Ectodermal cell (in vitro differentiated cells): ENCODE measurements around the gene CHCHD3.

ENCODE experiments used
- H3K27ac ChIP-seq: 2 replicates; pipeline ENCODE4 v1.7.0; 2013; ENCODE audit warnings: mild to moderate bottlenecking, low read depth, low read length; ENCODE audit not compliant: insufficient read depth, poor library complexity, severe bottlenecking
- H3K27me3 ChIP-seq: 2 replicates; pipeline ENCODE4 v1.7.0; 2013; ENCODE audit warnings: mild to moderate bottlenecking, low read length; ENCODE audit not compliant: insufficient read depth, control insufficient read depth, poor library complexity, severe bottlenecking
- H3K36me3 ChIP-seq: one replicate; pipeline ENCODE4 v1.7.0; 2013; ENCODE audit warnings: low read length; ENCODE audit not compliant: control insufficient read depth, insufficient read depth
- H3K4me1 ChIP-seq: one replicate; pipeline ENCODE4 v1.7.0; 2013; ENCODE audit warnings: low read length; ENCODE audit not compliant: control insufficient read depth, insufficient read depth
- H3K4me3 ChIP-seq: 2 replicates; pipeline ENCODE4 v1.7.0; 2013; ENCODE audit warnings: low read depth, low read length, control low read depth; ENCODE audit not compliant: insufficient read depth
- H3K9me3 ChIP-seq: 2 replicates; pipeline ENCODE4 v1.7.0; 2013; ENCODE audit warnings: mild to moderate bottlenecking, low read length, moderate library complexity; ENCODE audit not compliant: control insufficient read depth
- WGBS, 2 experiments: methylation state at CpG; one replicate each; pipeline ENCODE4 v1.1.7; 2013; ENCODE audit warnings: missing lambda C conversion rate in 2 of 2; 5-methylcytosine and 5-hydroxymethylcytosine counted together

The CHCHD3 gene

GRCh38 chr7:133112976-133113375 lies 31.1 kb upstream of the CHCHD3 start:
- Histone ChIP-seq H3K4me1 (peaks cover 7% of the 10 kb centered on the region), H3K4me3 (no peak overlapping the region), H3K36me3 (no peaks in the 10 kb centered on the region), H3K27me3 (no peaks in the 10 kb centered on the region), H3K9me3 (no peaks in the 10 kb centered on the region), H3K27ac (no peak overlapping the region)
- WGBS, 2 experiments: 91 to 94% methylated on average over 2 of the region's 2 CpGs

GRCh38 chr7:133112335-133112734 lies 30.4 kb upstream of the CHCHD3 start:
- H3K4me1 ChIP-seq: peaks cover 7% of the 10 kb centered on the region
- no peak overlapping the region for H3K27ac ChIP-seq
- H3K9me3 ChIP-seq: no peaks in the 10 kb centered on the region
- H3K36me3 ChIP-seq: no peaks in the 10 kb centered on the region
- no peaks in the 10 kb centered on the region for H3K27me3 ChIP-seq
- no peak overlapping the region for H3K4me3 ChIP-seq
- 90 to 91% methylated on average over 3 of the region's 3 CpGs for WGBS, 2 experiments

- H3K27me3 ChIP-seq: no peaks in the 10 kb centered on the region
- no peak overlapping the region for H3K4me3 ChIP-seq
- no peaks in the 10 kb centered on the region for H3K9me3 ChIP-seq
- no peaks in the 10 kb centered on the region for H3K36me3 ChIP-seq
- no peak overlapping the region for H3K27ac ChIP-seq
- H3K4me1 ChIP-seq: peaks cover 7% of the 10 kb centered on the region
- WGBS, 2 experiments: 97% methylated on average over 4 of the region's 4 CpGs
Measured at GRCh38 chr7:133110312-133110711, 28.4 kb upstream of the CHCHD3 start.

GRCh38 chr7:133109816-133110215 lies 27.9 kb upstream of the CHCHD3 start:
- Histone ChIP-seq H3K9me3 (no peaks in the 10 kb centered on the region), H3K27me3 (no peaks in the 10 kb centered on the region), H3K4me3 (no peak overlapping the region), H3K27ac (no peak overlapping the region), H3K4me1 (peaks cover 6% of the 10 kb centered on the region), H3K36me3 (no peaks in the 10 kb centered on the region)

GRCh38 chr7:133108023-133108422 lies 26.1 kb upstream of the CHCHD3 start:
- Histone ChIP-seq H3K27me3 (no peaks in the 10 kb centered on the region), H3K9me3 (no peaks in the 10 kb centered on the region), H3K27ac (no peak overlapping the region), H3K4me1 (no peaks in the 10 kb centered on the region), H3K36me3 (no peaks in the 10 kb centered on the region), H3K4me3 (no peak overlapping the region)
- 62 to 70% methylated on average over 1 of the region's 1 CpG for WGBS, 2 experiments

GRCh38 chr7:133102276-133103060 lies 20.6 kb upstream of the CHCHD3 start:
- H3K27ac ChIP-seq: no peak overlapping the region
- H3K4me1 ChIP-seq: no peaks in the 10 kb centered on the region
- 87 to 88% methylated on average over 6 of the region's 6 CpGs for WGBS, 2 experiments
- H3K36me3 ChIP-seq: no peaks in the 10 kb centered on the region
- no peaks in the 10 kb centered on the region for H3K27me3 ChIP-seq
- H3K4me3 ChIP-seq: no peak overlapping the region
- no peaks in the 10 kb centered on the region for H3K9me3 ChIP-seq

- WGBS, 2 experiments: 44 to 100% methylated on average over 2 of the region's 3 CpGs
- H3K27me3 ChIP-seq: no peaks in the 10 kb centered on the region
- no peak overlapping the region for H3K4me3 ChIP-seq
- no peaks in the 10 kb centered on the region for H3K4me1 ChIP-seq
- no peak overlapping the region for H3K27ac ChIP-seq
- no peaks in the 10 kb centered on the region for H3K36me3 ChIP-seq
- no peaks in the 10 kb centered on the region for H3K9me3 ChIP-seq
Measured at GRCh38 chr7:133099633-133100286, 17.9 kb upstream of the CHCHD3 start.

GRCh38 chr7:133095119-133095671 lies 13.3 kb upstream of the CHCHD3 start:
- Histone ChIP-seq H3K27me3 (no peaks in the 10 kb centered on the region), H3K4me1 (no peaks in the 10 kb centered on the region), H3K4me3 (no peak overlapping the region), H3K9me3 (no peaks in the 10 kb centered on the region), H3K36me3 (no peaks in the 10 kb centered on the region), H3K27ac (no peak overlapping the region)
- 77 to 84% methylated on average over 7 of the region's 7 CpGs for WGBS, 2 experiments

- no peak overlapping the region for H3K27ac ChIP-seq
- 93 to 96% methylated on average over 3 of the region's 3 CpGs for WGBS, 2 experiments
- no peaks in the 10 kb centered on the region for H3K27me3 ChIP-seq
- no peaks in the 10 kb centered on the region for H3K9me3 ChIP-seq
- H3K4me3 ChIP-seq: no peak overlapping the region
- no peaks in the 10 kb centered on the region for H3K36me3 ChIP-seq
- no peaks in the 10 kb centered on the region for H3K4me1 ChIP-seq
Measured at GRCh38 chr7:133091943-133092464, 10.1 kb upstream of the CHCHD3 start.

GRCh38 chr7:133082390-133082766 lies 488 bp upstream of the CHCHD3 start:
- H3K4me3 ChIP-seq: no peak overlapping the region
- WGBS, 2 experiments: 96 to 98% methylated on average over 3 of the region's 3 CpGs
- no peaks in the 10 kb centered on the region for H3K27me3 ChIP-seq
- no peaks in the 10 kb centered on the region for H3K9me3 ChIP-seq
- no peaks in the 10 kb centered on the region for H3K4me1 ChIP-seq
- H3K27ac ChIP-seq: no peak overlapping the region
- no peaks in the 10 kb centered on the region for H3K36me3 ChIP-seq
